IPS-NIHi11 (cell line): ENCODE results near the gene NXPE3.
"Not testable (repeated sequence)": the region's sequence is repeated elsewhere in the genome, so short reads cannot be mapped to it uniquely, and the experiment has no call there.

ENCODE experiments used
- DNase-seq: peaks from one replicate; pipeline ENCODE4 v3.0.0; 2012; ENCODE audit warnings: mixed read lengths, low spot score

The NXPE3 gene

DNA sequence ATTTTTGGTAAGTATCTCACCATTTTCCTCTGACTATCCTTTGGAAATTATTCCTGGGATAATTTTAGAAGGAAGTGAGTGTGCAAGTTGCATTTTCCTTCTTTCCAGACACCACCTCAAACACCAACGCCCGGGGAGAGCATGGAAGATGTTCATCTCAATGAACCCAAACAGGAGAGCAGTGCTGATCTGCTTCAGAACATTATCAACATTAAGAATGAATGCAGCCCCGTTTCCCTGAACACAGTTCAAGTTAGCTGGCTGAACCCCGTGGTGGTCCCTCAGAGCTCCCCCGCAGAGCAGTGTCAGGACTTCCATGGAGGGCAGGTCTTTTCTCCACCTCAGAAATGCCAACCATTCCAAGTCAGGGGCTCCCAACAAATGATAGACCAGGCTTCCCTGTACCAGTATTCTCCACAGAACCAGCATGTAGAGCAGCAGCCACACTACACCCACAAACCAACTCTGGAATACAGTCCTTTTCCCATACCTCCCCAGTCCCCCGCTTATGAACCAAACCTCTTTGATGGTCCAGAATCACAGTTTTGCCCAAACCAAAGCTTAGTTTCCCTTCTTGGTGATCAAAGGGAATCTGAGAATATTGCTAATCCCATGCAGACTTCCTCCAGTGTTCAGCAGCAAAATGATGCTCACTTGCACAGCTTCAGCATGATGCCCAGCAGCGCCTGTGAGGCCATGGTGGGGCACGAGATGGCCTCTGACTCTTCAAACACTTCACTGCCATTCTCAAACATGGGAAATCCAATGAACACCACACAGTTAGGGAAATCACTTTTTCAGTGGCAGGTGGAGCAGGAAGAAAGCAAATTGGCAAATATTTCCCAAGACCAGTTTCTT lies 74.2 kb downstream of the NXPE3 start:
- no peak for DNase-seq

- DNase-seq, result no peak
These were observed 75.0 kb downstream of the NXPE3 start for GRCh38 chr3:101853982-101854381.

DNA sequence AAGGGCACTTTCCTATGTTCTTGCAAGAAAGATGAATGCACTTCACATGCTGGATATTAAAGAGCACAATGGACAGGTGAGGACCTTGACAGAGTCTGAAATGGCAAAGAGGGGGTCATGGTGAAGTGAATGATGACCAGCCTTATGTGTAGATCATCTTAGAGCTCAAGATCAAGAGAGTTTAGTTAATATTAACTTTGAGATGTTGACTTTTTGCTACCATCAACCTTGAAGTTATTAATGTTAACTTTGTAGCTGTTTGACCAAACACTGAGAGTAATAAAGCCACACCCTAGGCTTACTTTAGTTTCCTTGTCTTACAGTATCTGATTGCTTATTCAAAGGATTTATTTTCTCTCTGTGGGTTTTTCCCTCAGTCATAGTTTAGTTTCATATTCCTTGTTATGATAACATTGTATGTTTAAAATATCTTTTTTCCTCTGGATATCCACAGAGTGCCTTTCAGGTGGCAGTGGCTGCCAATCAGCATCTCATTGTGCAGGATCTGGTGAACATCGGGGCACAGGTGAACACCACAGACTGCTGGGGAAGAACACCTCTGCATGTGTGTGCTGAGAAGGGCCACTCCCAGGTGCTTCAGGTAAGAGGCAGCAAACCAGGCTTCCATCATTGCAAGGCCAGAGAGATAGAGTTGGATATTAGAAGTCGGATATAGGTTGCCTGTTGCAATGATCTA lies 75.7 kb downstream of the NXPE3 start:
- no peak for DNase-seq

DNA sequence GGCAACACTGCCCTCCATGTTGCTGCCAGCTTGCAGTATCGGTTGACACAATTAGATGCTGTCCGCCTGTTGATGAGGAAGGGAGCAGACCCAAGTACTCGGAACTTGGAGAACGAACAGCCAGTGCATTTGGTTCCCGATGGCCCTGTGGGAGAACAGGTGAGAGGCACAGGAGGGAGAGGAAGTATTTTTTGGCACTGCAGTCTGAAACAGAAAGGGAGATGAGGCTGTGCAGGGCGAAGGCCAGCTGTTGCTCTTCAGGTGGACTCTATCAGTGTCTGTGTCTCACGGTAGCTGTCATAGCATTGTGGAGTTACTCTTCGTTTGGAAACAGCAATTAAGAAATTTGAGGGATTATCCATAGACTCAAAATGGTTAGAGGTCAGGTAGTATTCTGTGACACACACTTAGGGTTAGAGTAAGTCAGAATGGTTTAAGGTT lies 78.3 kb downstream of the NXPE3 start:
- no peak for DNase-seq

GRCh38 chr3:101858464-101859030 lies 79.5 kb downstream of the NXPE3 start:
- DNase-seq, result no peak

GRCh38 chr3:101859882-101860448 lies 81.0 kb downstream of the NXPE3 start:
- no peak for DNase-seq

GRCh38 chr3:101861212-101861788 lies 82.3 kb downstream of the NXPE3 start:
- no peak for DNase-seq

DNA sequence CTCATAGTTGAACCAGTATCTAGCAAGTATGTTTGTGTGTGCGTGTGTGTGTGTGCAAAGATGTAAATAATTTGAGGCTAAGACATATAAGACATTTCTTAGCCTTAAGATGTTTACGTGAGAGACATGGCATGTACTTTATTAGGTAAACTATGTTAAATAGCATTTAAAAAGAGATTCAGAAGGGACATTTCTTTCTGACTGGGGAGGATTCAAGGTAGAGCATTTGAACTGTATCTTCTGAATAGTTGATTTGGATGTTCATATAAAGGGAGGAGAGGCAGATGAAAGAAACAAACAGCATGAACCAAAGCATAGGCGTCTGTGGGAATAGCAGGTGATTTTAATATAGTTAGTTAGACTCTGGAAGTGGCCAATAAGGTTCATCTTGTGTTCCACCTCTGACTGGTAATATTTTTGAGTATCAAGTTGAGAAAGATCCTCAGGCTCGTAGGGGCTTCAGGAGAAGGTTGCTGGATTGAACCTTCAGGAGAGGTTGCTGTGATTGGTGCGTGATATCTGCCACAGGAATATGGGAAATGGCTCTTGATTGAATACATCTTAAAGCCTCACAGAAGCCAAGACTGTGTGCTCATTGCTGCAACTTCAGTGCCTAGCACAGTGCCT lies 82.9 kb downstream of the NXPE3 start:
- no peak for DNase-seq

- DNase-seq, result no peak
These were observed 83.6 kb downstream of the NXPE3 start for GRCh38 chr3:101862416-101863165.

- DNase-seq, result not testable (repeated sequence)
These were observed 85.9 kb downstream of the NXPE3 start for GRCh38 chr3:101864926-101865325.

GRCh38 chr3:101865751-101866509 lies 86.9 kb downstream of the NXPE3 start:
- DNase-seq, result peak; percentile 73

DNA sequence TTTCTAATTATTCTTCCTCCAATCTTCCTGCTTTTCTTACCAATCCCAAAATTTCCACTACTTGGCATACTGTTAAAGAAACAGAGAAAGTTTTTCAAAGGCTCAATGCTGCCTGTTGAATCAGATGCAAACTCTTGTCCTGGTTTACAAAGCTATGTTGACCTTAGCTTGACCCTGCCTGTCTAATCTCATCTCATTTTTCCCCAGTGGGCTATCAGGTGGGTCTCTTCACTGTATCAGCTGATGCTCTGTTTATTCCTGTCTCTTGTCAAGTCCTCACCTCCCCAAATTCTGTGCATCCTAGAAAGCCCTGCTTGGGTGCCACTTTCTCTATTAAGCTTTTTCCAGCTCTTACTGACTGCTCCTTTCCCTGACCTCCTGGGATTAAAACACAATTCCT lies 88.5 kb downstream of the NXPE3 start:
- no peak for DNase-seq

GRCh38 chr3:101867996-101868395 lies 89.0 kb downstream of the NXPE3 start:
- DNase-seq, result no peak

DNA sequence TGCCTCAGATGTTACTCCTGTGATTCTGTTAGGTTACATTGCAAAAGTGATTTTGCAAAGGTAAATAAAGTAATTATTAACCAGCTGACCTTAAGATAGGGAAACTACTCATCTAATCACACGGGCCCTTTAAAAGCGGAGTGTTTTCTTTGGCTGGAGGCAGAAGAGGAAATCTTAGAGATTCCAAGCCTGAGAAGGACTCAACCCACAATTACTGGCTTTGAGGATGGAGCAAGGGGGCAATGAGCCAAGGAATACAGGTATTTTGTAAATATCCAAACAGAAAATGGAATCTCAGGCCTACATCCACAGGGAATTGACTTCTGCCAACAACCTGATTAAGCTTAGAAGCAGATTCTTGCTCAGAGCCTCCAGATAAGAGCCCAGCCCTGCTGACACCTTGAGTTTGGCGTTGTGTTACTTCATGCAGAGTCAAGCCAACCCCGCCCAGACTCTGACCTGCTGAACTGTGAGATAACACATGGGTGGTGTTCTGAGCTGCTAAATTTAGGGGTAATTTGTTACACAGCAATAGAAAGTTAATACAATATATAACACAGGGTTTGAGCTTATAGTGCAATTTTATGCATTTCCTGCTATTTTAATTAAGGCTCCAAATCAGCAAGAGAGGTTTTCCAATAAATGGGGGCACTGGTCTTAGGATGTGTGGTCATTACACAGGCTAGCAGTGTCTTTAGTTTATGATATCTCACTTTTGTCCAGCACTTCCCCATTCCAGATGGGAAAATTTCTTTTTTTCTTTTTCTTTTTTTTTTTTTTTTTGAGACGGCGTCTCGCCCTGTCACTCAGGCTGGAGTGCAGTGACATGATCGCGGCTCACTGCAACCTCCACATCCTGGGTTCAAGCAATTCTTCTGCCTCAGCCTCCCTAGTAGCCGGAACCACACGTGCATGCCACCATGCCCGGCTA lies 89.8 kb downstream of the NXPE3 start:
- DNase-seq, result no peak

DNA sequence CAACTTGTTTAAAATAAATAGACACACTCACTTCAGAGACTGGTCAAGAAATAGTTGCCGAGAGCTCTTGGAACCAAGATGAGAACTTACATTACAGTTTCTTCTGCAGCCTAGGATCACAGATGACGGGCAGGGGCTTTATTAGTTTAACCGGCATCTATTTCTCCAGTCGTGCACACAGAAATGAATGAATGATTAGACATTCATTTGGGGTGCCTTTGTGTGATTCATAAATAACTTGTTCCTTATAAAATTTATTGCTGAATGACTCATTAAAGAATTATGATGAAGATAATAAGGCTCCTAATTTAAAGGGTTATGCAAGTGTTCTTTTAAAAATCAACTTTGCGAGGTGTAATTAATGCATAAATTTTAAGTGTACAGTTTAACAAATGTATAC lies 91.1 kb downstream of the NXPE3 start:
- no peak for DNase-seq

- DNase-seq, result no peak
These were observed 94.6 kb downstream of the NXPE3 start for GRCh38 chr3:101873619-101874018.

DNA sequence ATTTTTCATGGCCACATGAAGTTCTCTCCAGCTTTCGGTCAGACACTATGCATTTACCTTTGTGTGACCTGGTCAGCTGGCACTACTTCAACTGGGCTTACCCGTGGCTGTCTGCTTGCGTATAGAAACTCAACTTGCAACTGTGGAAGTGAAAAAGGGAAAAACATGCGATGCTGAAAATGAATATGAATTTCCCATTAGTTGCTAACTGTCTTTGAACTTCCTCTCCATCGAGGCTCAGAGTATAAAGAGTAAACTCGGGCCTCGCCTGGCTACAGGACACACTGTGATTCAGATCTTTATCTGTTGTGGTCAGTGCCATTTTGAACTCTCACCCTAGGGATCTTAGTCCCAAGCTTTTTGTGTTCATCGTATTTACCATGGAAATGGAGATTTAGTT lies 97.1 kb downstream of the NXPE3 start:
- DNase-seq, result no peak
